ENCODE data around the gene CBLIF. TPM values are rescaled to one million over a fixed set of nuclear protein-coding genes. Genes with fewer than 3 reads are reported as not detected.
A peak's percentile ranks its signal among the peaks of the same experiment; 100 is the strongest.
"Not testable (repeated sequence)": the region's sequence is repeated elsewhere in the genome, so short reads cannot be mapped to it uniquely, and the experiment has no call there.

Gene CBLIF
- total RNA-seq, 2 donors from 2014 or later = not detected

GRCh38 chr11:59804061-59804460 lies 41.2 kb downstream of the CBLIF start:
- ATAC-seq (no peak), DNase-seq (no peak)
- intact Hi-C loops (cut with DNase I) = loop anchor here in 1 of 2 donors (10.0 kb wide), 1 partner anchor 129 kb away; no protein-coding TSS in a partner anchor

GRCh38 chr11:59802639-59803176 lies 42.6 kb downstream of the CBLIF start:
- ATAC-seq (peak; percentile 68 to 79), DNase-seq (no peak)
- intact Hi-C loops (cut with DNase I) = loop anchor here (1.0 to 10.0 kb wide), 4 partner anchors 48 to 266 kb away; partner anchors contain the start of gene STX3 (in 1 of the 2)

GRCh38 chr11:59801981-59802638 lies 43.2 kb downstream of the CBLIF start:
- peak; percentile 48 for DNase-seq
- intact Hi-C loops (cut with DNase I) = loop anchor here (1.0 to 10.0 kb wide), 4 partner anchors 47 to 265 kb away; partner anchors contain the start of gene STX3 (in 1 of the 2)
- peak; percentile 83 to 88 for ATAC-seq

GRCh38 chr11:59801160-59801706 lies 44.1 kb downstream of the CBLIF start:
- intact Hi-C loops (cut with DNase I) = loop anchor here in 1 of 2 donors (10.0 kb wide), 1 partner anchor 126 kb away; no protein-coding TSS in a partner anchor
- no peak for DNase-seq

GRCh38 chr11:59800390-59801025 lies 44.8 kb downstream of the CBLIF start:
- intact Hi-C loops (cut with DNase I) = loop anchor here in 1 of 2 donors (10.0 kb wide), 1 partner anchor 126 kb away; no protein-coding TSS in a partner anchor
- ATAC-seq = no peak
- DNase-seq = no peak

More at GRCh38 chr11:59801160-59801706, 44.1 kb downstream of the CBLIF start:
- ATAC-seq = no peak

GRCh38 chr11:59794417-59794816 lies 50.9 kb downstream of the CBLIF start:
- intact Hi-C loops (cut with DNase I) = no loop called here
- DNase-seq (no peak), ATAC-seq (no peak)

GRCh38 chr11:59792507-59792906 lies 52.8 kb downstream of the CBLIF start:
- DNase-seq = no peak
- ATAC-seq = no peak
- intact Hi-C loops (cut with DNase I) = no loop called here

- ATAC-seq (no peak), DNase-seq (no peak)
- intact Hi-C loops (cut with DNase I) = no loop called here
Measured at GRCh38 chr11:59791639-59792038, 53.7 kb downstream of the CBLIF start.

GRCh38 chr11:59787816-59788215 lies 57.5 kb downstream of the CBLIF start:
- DNase-seq (no peak), ATAC-seq (no peak)
- intact Hi-C loops (cut with DNase I) = no loop called here

- DNase-seq = no peak
- intact Hi-C loops (cut with DNase I) = no loop called here
- ATAC-seq = peak; percentile 55 to 57
Measured at GRCh38 chr11:59787255-59787588, 58.1 kb downstream of the CBLIF start.

- DNase-seq (no peak), ATAC-seq (no peak)
- intact Hi-C loops (cut with DNase I) = no loop called here
Measured at GRCh38 chr11:59785818-59786217, 59.5 kb downstream of the CBLIF start.

- intact Hi-C loops (cut with DNase I); DNase-seq; ATAC-seq: not testable (repeated sequence)
Measured at GRCh38 chr11:59784441-59784840, 60.9 kb downstream of the CBLIF start.

GRCh38 chr11:59783632-59784090 lies 61.6 kb downstream of the CBLIF start:
- no peak for ATAC-seq
- DNase-seq = no peak
- intact Hi-C loops (cut with DNase I) = no loop called here

- DNase-seq = no peak
- no peak for ATAC-seq
- intact Hi-C loops (cut with DNase I) = no loop called here
Measured at GRCh38 chr11:59782080-59782479, 63.2 kb downstream of the CBLIF start.

GRCh38 chr11:59779487-59779886 lies 65.8 kb downstream of the CBLIF start:
- intact Hi-C loops (cut with DNase I) = no loop called here
- DNase-seq = no peak
- ATAC-seq = no peak

Other genes with a start within 250 kb of the CBLIF start
- 10 to 100 TPM; 31.7 to 37.8 TPM for gene OSBP, start 229.7 kb downstream of the CBLIF start, total RNA-seq
- gene PATL1, start 176.5 kb downstream of the CBLIF start, total RNA-seq = 10 to 100 TPM; 21.6 to 28.2 TPM
- not detected for gene OR10V1, start 131.7 kb downstream of the CBLIF start, total RNA-seq
- gene STX3, start 90.1 kb downstream of the CBLIF start, total RNA-seq = 10 to 100 TPM; 10.6 to 14.1 TPM
- gene MRPL16, start 34.7 kb downstream of the CBLIF start, total RNA-seq = 10 to 100 TPM; 61.2 to 70.4 TPM
- gene TCN1, start 21.0 kb upstream of the CBLIF start, total RNA-seq = not detected
- gene OOSP3, start 33.3 kb upstream of the CBLIF start, total RNA-seq = not detected
- gene OOSP1, start 92.9 kb upstream of the CBLIF start, total RNA-seq = not detected
- gene OOSP4A, start 118.5 kb upstream of the CBLIF start, total RNA-seq = not detected
- gene OOSP4B, start 171.7 kb upstream of the CBLIF start, total RNA-seq = not detected
- gene OOSP2, start 194.9 kb upstream of the CBLIF start, total RNA-seq = not detected
- gene MS4A3, start 211.2 kb upstream of the CBLIF start, total RNA-seq = not detected
- 1 to 10 TPM in 1 of 2 donors, under 1 TPM in 1; 0.26 to 1.7 TPM for gene MS4A2, start 243.2 kb upstream of the CBLIF start, total RNA-seq

Data from left cardiac atrium (tissue), 4 donors.